ENCODE measurements around the gene UBAP1. TPM values are rescaled to one million over a fixed set of nuclear protein-coding genes. Genes with fewer than 3 reads are reported as not detected.
"Not testable (repeated sequence)": the region's sequence is repeated elsewhere in the genome, so short reads cannot be mapped to it uniquely, and the experiment has no call there.

Gene UBAP1
- total RNA-seq, 4 donors from 2014 or later = 13.5 to 37.8 (median 31.7) TPM

DNA sequence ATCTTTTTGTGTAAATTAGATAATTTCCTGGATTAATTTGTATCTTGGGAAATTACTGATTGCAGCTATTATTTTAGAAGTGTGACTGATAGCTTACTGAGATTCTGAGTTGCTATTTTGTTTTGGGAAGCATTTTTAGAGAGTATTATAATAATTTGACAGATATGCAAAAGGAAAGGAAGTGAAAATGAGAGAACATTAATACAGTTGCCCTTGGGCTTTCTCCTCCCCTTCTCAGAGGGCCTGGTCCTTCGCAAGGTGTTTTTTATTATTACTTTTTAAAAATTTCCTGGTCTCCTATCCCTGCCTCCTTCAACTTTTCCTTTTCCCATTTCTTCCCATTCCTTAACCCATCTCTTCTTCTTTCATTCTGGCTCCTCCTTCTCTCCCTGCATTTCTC is 32.6 kb downstream of the UBAP1 start:
- no peaks in the 10 kb centered on the region for H3K36me3 ChIP-seq
- intact Hi-C loops (cut with DNase I; ENCODE audit: low total_unique reads) (no loop called here), in situ Hi-C loops (cut with MboI; ENCODE audit: low pct_ligation_motif_present in 1 of 4, low pct_unique_long_range_greater_than_20kb in 1 of 4, low sequenced_read_pairs in 3 of 4) (no loop called here)
- H3K4me3 ChIP-seq = no peak overlapping the region
- no peaks in the 10 kb centered on the region for H3K9me3 ChIP-seq
- DNase-seq = no peak
- WGBS, 2 donors (ENCODE audit: low coverage in 1 of 2) = 82 to 85% methylated on average over 1 of the region's 1 CpG
- no peaks in the 10 kb centered on the region for H3K27me3 ChIP-seq
- no peak for TF ChIP-seq POLR2AphosphoS5 (IDR thresholded peaks at IDR 0.05)
- no peak for TF ChIP-seq EP300 (IDR thresholded peaks at IDR 0.05; ENCODE audit: low read depth)
- no peak overlapping the region for H3K27ac ChIP-seq
- peaks cover 0 to 16% (median 5%) of the 10 kb centered on the region in 4 donors for H3K4me1 ChIP-seq

DNA sequence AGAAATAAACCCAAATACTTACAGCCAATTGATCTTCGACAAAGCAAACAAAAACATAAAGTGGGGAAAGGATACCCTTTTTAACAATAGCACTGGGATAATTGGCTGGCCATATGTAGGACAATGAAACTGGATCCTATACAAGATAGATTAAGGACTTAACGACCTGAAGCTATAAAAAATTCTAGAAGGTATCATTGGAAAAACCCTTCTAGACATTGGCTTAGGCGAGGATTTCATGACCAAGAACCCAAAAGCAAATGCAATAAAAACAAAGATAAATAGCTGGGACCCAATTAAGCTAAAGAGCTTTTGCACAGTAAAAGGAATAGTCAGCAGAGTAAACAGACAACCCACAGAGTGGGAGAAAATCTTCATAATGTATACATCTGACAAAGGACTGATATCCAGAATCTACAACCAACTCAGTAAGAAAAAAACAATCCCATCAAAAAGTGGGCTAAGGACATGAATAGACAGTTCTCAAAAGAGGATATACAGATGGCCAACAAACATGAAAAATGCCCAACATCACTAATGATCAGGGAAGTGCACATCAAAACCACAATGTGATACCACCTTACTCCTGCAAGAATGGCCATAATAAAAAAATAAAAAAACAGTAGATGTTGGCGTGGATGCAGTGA is 35.6 kb downstream of the UBAP1 start:
- in situ Hi-C loops (cut with MboI; ENCODE audit: low pct_ligation_motif_present in 1 of 4, low pct_unique_long_range_greater_than_20kb in 1 of 4, low sequenced_read_pairs in 3 of 4); DNase-seq; H3K36me3 ChIP-seq; H3K27me3 ChIP-seq; H3K9me3 ChIP-seq; intact Hi-C loops (cut with DNase I; ENCODE audit: low total_unique reads); H3K27ac ChIP-seq; H3K4me3 ChIP-seq: not testable (repeated sequence)
- peaks cover 0 to 16% (median 5%) of the 10 kb centered on the region in 4 donors for H3K4me1 ChIP-seq
- WGBS, 2 donors (ENCODE audit: low coverage in 1 of 2) = 65 to 69% methylated on average over 4 of the region's 4 CpGs

DNA sequence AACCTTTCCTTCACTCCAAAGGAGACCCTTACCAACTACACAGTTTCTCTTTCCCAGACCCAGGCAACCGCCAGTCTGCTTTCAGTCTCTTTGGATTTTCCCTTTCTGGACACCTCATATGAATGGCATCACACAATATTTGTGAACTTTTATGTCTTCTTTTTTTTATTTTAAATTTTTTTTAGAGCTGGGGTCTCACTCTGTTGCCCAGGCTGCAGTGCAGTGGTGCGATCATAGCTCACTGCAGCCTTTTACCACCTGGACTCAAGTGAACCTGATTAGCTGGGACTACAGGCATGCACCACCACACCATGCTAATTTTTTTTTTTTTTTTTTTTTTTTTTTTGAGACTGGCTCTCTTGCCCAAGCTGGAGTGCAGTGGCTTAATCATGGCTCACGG is 37.5 kb downstream of the UBAP1 start:
- in situ Hi-C loops (cut with MboI; ENCODE audit: low pct_ligation_motif_present in 1 of 4, low pct_unique_long_range_greater_than_20kb in 1 of 4, low sequenced_read_pairs in 3 of 4) (no loop called here), intact Hi-C loops (cut with DNase I; ENCODE audit: low total_unique reads) (no loop called here)
- no peak for DNase-seq
- Histone ChIP-seq H3K4me1 (peaks cover 0 to 16% (median 5%) of the 10 kb centered on the region in 4 donors), H3K9me3 (no peaks in the 10 kb centered on the region), H3K4me3 (no peak overlapping the region), H3K36me3 (no peaks in the 10 kb centered on the region), H3K27ac (no peak overlapping the region), H3K27me3 (no peaks in the 10 kb centered on the region)
- WGBS, 2 donors (ENCODE audit: low coverage in 1 of 2) = 96 to 100% methylated on average over 1 to 3 of the region's 3 CpGs
- no peak for TF ChIP-seq POLR2AphosphoS5 (IDR thresholded peaks at IDR 0.05)
- TF ChIP-seq POLR2A (IDR thresholded peaks at IDR 0.05) = no peak
- TF ChIP-seq, protein P1, sequence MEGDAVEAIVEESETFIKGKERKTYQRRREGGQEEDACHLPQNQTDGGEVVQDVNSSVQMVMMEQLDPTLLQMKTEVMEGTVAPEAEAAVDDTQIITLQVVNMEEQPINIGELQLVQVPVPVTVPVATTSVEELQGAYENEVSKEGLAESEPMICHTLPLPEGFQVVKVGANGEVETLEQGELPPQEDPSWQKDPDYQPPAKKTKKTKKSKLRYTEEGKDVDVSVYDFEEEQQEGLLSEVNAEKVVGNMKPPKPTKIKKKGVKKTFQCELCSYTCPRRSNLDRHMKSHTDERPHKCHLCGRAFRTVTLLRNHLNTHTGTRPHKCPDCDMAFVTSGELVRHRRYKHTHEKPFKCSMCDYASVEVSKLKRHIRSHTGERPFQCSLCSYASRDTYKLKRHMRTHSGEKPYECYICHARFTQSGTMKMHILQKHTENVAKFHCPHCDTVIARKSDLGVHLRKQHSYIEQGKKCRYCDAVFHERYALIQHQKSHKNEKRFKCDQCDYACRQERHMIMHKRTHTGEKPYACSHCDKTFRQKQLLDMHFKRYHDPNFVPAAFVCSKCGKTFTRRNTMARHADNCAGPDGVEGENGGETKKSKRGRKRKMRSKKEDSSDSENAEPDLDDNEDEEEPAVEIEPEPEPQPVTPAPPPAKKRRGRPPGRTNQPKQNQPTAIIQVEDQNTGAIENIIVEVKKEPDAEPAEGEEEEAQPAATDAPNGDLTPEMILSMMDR (IDR thresholded peaks at IDR 0.05) = no peak
- TF ChIP-seq EP300 (IDR thresholded peaks at IDR 0.05; ENCODE audit: low read depth) = no peak

DNA sequence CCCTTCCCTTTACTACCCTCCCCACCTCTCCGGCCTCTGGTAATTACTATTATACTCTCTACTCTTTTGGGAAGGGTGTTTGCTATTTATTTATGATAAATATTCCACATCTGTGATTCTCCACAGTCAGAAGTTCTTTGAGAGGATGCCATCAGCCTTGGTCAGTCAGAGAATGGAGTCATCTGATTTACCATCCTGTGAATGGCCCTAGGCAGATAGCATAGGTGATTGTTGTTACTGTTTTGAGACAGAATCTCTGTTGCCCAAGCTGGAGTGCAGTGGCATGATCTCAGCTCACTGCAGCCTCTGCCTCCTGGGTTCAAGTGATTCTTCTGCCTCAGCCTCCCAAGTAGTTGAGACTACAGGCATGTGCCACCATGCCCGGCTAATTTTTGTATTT is 38.2 kb downstream of the UBAP1 start:
- H3K4me3 ChIP-seq; intact Hi-C loops (cut with DNase I; ENCODE audit: low total_unique reads); H3K27ac ChIP-seq; H3K36me3 ChIP-seq; H3K9me3 ChIP-seq; H3K27me3 ChIP-seq; DNase-seq; in situ Hi-C loops (cut with MboI; ENCODE audit: low pct_ligation_motif_present in 1 of 4, low pct_unique_long_range_greater_than_20kb in 1 of 4, low sequenced_read_pairs in 3 of 4): not testable (repeated sequence)
- peaks cover 0 to 16% (median 5%) of the 10 kb centered on the region in 4 donors for H3K4me1 ChIP-seq
- 88 to 96% methylated on average over 1 to 2 of the region's 2 CpGs for WGBS, 2 donors (ENCODE audit: low coverage in 1 of 2)

DNA sequence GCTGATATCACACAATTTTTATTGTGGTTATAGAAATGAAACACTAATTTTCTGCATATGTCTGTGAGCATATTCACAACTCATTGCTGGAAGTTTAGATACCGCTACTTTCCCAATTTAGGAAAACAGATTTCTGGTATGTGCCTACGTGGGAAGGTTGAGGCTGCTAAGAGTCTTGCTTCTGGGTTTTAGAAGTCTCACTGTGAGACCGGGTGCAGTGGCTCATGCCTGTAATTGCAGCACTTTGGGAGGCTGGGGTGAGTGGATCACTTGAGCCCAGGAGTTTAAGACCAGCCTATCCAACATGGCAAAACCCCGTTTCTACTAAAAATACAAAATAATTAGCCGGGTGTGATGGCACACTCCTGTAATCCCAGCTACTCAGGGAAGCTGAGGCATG is 39.6 kb downstream of the UBAP1 start:
- no peak for DNase-seq
- WGBS, 2 donors (ENCODE audit: low coverage in 1 of 2) = 91 to 94% methylated on average over 2 to 5 of the region's 5 CpGs
- Histone ChIP-seq H3K4me3 (no peak overlapping the region), H3K36me3 (no peaks in the 10 kb centered on the region), H3K27me3 (no peaks in the 10 kb centered on the region), H3K27ac (no peak overlapping the region), H3K4me1 (peaks cover 0 to 11% (median 6%) of the 10 kb centered on the region in 4 donors), H3K9me3 (no peaks in the 10 kb centered on the region)
- TF ChIP-seq, protein P1 (IDR thresholded peaks at IDR 0.05) = no peak
- TF ChIP-seq EP300 (IDR thresholded peaks at IDR 0.05; ENCODE audit: low read depth) = no peak
- TF ChIP-seq POLR2AphosphoS5 (IDR thresholded peaks at IDR 0.05) = no peak
- no peak for TF ChIP-seq POLR2A (IDR thresholded peaks at IDR 0.05)
- intact Hi-C loops (cut with DNase I; ENCODE audit: low total_unique reads) (no loop called here), in situ Hi-C loops (cut with MboI; ENCODE audit: low pct_ligation_motif_present in 1 of 4, low pct_unique_long_range_greater_than_20kb in 1 of 4, low sequenced_read_pairs in 3 of 4) (no loop called here)

DNA sequence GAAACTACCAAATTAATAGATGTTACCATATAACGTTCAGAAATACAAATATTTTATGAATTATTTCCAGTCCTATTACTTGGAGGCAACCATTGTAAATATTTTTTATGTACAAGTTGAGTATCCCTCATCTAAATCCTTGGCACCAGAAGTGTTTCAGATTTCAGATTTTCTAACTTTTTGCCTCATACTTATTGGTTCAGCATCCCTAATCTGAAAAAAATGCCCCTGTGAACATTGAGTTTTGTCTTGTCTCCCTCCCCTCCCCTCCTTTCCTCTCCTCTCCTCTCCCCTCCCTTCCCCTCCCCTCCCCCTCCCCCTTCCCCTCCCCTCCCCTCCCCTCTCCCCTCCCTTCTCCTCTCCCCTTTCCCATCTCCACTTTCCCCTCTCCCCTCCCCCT is 40.6 kb downstream of the UBAP1 start:
- Histone ChIP-seq H3K27me3 (no peaks in the 10 kb centered on the region), H3K4me1 (peaks cover 0 to 7% (median 4%) of the 10 kb centered on the region in 4 donors), H3K4me3 (no peak overlapping the region), H3K27ac (no peak overlapping the region), H3K9me3 (no peaks in the 10 kb centered on the region), H3K36me3 (no peaks in the 10 kb centered on the region)
- TF ChIP-seq POLR2A (IDR thresholded peaks at IDR 0.05) (no peak), POLR2AphosphoS5 (IDR thresholded peaks at IDR 0.05) (no peak), EP300 (IDR thresholded peaks at IDR 0.05; ENCODE audit: low read depth) (no peak)
- TF ChIP-seq, protein P1 (IDR thresholded peaks at IDR 0.05) = no peak
- whole genome bisulfite sequencing, 2 donors (ENCODE audit: low coverage in 1 of 2) = 70 to 94% methylated on average over 1 of the region's 1 CpG
- DNase-seq = no peak
- intact Hi-C loops (cut with DNase I; ENCODE audit: low total_unique reads) (no loop called here), in situ Hi-C loops (cut with MboI; ENCODE audit: low pct_ligation_motif_present in 1 of 4, low pct_unique_long_range_greater_than_20kb in 1 of 4, low sequenced_read_pairs in 3 of 4) (no loop called here)
